ENCODE results near the gene CDKN2D.

CDKN2D gene

DNA sequence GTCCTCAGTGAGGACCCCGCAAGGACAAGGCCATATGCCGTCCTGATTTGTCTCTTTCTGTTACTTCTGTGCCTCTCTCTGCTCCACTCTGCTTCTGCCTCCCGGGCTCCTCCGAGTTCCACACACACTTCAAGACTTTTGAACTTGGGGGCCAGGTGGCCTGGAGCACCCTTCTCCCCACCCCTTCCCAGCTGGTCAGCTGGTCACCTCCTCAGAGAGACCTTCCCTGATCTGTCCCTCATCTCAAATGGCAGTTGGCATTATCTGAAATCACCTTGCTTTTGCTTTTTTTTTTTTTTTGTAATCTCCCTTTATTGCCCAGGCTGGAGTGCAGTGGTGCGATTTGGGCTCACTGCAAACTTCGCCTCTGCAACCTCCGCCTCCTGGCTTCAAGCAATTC, 49.4 kb downstream of the CDKN2D start:
- no peak for DNase-seq

DNA sequence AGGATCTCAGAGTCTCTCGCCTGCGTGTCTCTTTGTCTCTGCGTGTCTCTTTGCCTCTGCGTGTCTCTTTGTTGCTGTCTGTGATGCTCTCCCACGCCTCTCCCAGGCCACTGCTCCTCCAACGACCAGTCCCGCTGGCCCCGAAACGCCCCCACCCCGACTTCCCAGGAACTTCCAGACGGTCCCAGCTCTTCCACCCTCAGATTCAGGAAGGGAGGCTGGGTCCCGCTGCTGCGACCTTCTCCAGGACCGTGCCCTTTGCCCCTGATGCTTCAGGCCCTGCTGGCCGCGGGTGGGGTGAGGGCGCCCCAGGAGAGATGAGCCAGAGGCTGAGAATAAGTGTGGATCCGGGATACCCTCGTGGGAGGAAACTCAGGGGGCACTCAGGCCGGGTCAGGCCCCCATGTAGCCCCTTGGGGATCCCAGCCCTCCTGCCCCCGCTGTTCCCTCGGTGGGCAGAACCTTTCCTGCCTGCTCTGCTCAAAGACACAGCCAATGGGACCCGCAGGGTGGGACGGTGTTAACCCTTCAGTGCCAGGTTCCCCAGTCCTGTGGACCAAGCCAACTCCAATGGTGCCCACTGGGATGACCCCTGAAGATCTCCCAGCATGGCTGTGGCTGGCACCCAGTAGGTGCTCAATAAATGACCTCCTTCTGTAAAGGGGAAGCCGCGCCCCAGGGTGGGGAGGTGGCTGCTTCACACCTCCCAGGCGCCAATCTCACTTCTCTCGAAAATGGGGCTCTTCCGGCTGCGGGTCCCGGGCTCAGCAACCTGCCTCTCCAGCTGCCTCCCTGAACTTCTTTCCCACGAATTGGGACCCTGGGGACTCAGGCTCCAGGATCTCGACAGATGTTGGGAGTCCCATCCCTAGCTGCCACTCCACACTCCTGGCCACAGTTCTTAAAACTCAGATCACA, 50.1 kb downstream of the CDKN2D start:
- DNase-seq, result peak; percentile 11

DNA sequence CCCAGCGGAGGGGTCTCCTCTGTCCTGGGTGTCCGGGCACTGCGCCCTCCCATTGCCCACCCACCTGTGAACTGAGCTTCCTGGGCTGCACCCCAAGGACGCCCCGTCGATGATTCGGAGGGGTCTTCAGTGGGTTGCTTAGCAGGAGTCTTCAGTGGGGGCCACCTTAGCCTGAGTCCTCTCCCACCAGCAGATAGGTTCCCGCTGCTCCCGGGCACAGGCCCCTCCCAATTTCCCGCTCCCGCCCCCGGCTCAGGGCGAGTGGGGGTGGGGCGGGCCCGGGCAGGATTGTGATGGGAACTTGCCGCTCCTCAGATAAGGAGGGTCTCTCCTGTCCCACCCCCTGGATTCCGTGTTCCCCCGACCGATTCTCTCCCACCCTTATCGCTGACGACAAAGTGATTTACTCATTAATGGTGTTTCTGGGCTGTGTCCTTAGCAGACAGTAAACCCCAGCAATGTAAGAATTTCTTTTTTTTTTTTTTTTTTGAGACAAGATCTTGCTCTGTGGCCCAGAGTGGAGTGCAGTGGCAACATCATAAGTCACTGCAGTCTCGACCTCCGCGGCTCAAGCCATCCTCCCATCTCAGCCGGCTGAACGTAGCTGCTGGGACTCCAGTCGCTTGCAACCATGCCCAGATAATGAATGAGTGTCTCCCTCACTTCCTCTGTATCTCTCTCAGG, 50.9 kb downstream of the CDKN2D start:
- peak; percentile 46 for DNase-seq

DNA sequence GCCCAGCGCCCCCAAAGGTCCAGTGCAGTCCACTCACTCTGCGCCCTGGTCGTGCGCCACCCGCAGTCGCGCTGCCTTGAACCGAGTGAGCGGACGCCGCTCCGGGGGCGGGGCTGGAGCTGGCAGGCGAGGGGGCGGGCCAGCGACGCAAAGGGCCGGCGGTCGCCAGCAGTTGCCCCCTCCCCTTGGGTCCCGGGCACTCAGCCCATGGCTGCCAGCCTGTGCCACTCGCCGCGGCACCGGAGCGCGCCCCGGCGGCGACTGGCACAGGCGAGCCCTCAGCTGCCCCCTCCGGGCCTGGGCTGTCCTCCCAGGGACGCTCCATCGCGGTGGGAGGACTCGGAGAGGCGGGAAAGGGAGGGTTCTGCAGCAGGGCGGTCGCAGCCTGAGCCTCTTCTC, 51.4 kb downstream of the CDKN2D start, which contains the start of gene S1PR5:
Gene S1PR5 (minus strand): TSS at position 87 of the 399 bp plus-strand sequence. CDS start 2,436 bp downstream, outside the sequence.
- DNase-seq, result peak; percentile 52

DNA sequence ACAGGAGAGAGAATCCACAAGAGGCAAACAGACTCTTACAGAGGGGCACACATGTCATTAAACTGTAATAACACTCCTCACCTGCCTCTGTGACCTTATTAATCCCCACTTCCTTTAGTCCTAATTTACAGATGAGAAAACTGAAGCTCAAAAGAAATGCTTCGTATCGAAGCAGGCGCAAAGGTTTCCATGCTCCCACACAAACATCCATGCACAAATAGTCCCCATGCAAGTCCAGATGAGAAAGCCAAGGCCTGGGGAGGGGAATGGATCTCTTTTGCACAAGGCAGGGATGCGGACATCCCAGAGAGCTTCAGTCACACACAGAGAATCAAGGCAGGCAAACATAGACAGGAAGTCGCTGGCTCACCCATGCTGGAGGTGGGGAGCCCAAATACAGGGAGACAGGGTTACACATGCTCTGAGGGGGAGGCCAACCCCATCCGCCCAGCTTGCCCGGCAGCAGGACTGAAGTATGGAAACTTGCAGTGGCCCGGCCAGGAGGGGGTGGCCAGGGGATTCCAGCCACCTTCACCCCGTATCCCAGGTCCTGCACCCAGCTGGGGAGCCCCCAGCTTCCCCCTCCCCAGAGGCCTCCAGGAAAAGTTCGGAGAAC, 52.0 kb downstream of the CDKN2D start:
- DNase-seq, result peak; percentile 10

All from NCI-H82 (cell line).